Measurements from ENCODE around the gene CBLL1.

Gene CBLL1

GRCh38 chr7:107742678-107743566 is 1.0 kb upstream of the CBLL1 start:
- FAIRE-seq, result peak; percentile 61
- peak; percentile 69 for DNase-seq (ENCODE audit: low spot score)

- DNase-seq (ENCODE audit: low spot score) (no peak), FAIRE-seq (no peak)
These were observed 406 bp downstream of the CBLL1 start for GRCh38 chr7:107744345-107744750.

GRCh38 chr7:107746006-107746405 is 2.1 kb downstream of the CBLL1 start:
- DNase-seq (ENCODE audit: low spot score) (no peak), FAIRE-seq (no peak)

- FAIRE-seq, result no peak
These were observed 7.2 kb downstream of the CBLL1 start for GRCh38 chr7:107751113-107751512.

GRCh38 chr7:107754642-107755041 is 10.7 kb downstream of the CBLL1 start:
- no peak for DNase-seq (ENCODE audit: low spot score)
- FAIRE-seq, result no peak

More at GRCh38 chr7:107751113-107751512, 7.2 kb downstream of the CBLL1 start:
- no peak for DNase-seq (ENCODE audit: low spot score)

- FAIRE-seq, result no peak
- no peak for DNase-seq (ENCODE audit: low spot score)
These were observed 14.7 kb downstream of the CBLL1 start for GRCh38 chr7:107758667-107759066.

GRCh38 chr7:107767391-107767790 is 23.4 kb downstream of the CBLL1 start:
- DNase-seq (ENCODE audit: low spot score), result no peak
- FAIRE-seq, result no peak

- DNase-seq (ENCODE audit: low spot score) (no peak), FAIRE-seq (no peak)
These were observed 24.3 kb downstream of the CBLL1 start for GRCh38 chr7:107768263-107768662.

GRCh38 chr7:107773027-107773426 is 29.1 kb downstream of the CBLL1 start:
- no peak for DNase-seq (ENCODE audit: low spot score)
- FAIRE-seq, result no peak

- no peak for DNase-seq (ENCODE audit: low spot score)
- no peak for FAIRE-seq
These were observed 33.8 kb downstream of the CBLL1 start for GRCh38 chr7:107777702-107778101.

- DNase-seq (ENCODE audit: low spot score), result no peak
- FAIRE-seq, result no peak
These were observed 34.3 kb downstream of the CBLL1 start for GRCh38 chr7:107778283-107778682.

GRCh38 chr7:107779647-107780099 is 35.7 kb downstream of the CBLL1 start:
- DNase-seq (ENCODE audit: low spot score) (no peak), FAIRE-seq (no peak)

- DNase-seq (ENCODE audit: low spot score) (no peak), FAIRE-seq (no peak)
These were observed 38.4 kb downstream of the CBLL1 start for GRCh38 chr7:107782374-107782773.

- no peak for DNase-seq (ENCODE audit: low spot score)
- no peak for FAIRE-seq
These were observed 39.7 kb downstream of the CBLL1 start for GRCh38 chr7:107783648-107784047.

GRCh38 chr7:107785170-107785569 is 41.2 kb downstream of the CBLL1 start:
- DNase-seq (ENCODE audit: low spot score), result no peak
- no peak for FAIRE-seq

- DNase-seq (ENCODE audit: low spot score), result no peak
- no peak for FAIRE-seq
These were observed 42.0 kb downstream of the CBLL1 start for GRCh38 chr7:107785926-107786325.

- FAIRE-seq, result no peak
- DNase-seq (ENCODE audit: low spot score), result no peak
These were observed 44.3 kb downstream of the CBLL1 start for GRCh38 chr7:107788216-107788615.

GRCh38 chr7:107788662-107789061 is 44.7 kb downstream of the CBLL1 start:
- no peak for FAIRE-seq
- DNase-seq (ENCODE audit: low spot score), result no peak

GRCh38 chr7:107789647-107790046 is 45.7 kb downstream of the CBLL1 start:
- FAIRE-seq, result no peak
- DNase-seq (ENCODE audit: low spot score), result no peak

GRCh38 chr7:107792364-107792763 is 48.4 kb downstream of the CBLL1 start:
- FAIRE-seq (peak; percentile 50), DNase-seq (ENCODE audit: low spot score) (no peak)

- DNase-seq (ENCODE audit: low spot score), result no peak
- FAIRE-seq, result no peak
These were observed 55.8 kb downstream of the CBLL1 start for GRCh38 chr7:107799647-107800264.

- FAIRE-seq (no peak), DNase-seq (ENCODE audit: low spot score) (no peak)
These were observed 59.2 kb downstream of the CBLL1 start, which contains the start of gene SLC26A3 for GRCh38 chr7:107803009-107803610. SLC26A3 (minus strand) TSS chr7:107803223; CDS start chr7:107794509, 8,714 bp downstream.

Measured in urothelium cell line (cell line).